Endothelial cell of umbilical vein (primary cell): ENCODE data around the gene SEPTIN14.

Source experiments
- CTCF ChIP-seq, 2 donors: IDR thresholded peaks; 1 replicate in 1 of 2; 2 replicates in 1 of 2; pipeline ENCODE4 v1.5.1; 2011; ENCODE audit warnings: low read length in 2 of 2, mild to moderate bottlenecking in 2 of 2, moderate library complexity in 2 of 2, control low read depth in 1 of 2, inconsistent platforms in 1 of 2, low read depth in 1 of 2; ENCODE audit not compliant: insufficient read depth in 1 of 2; ENCODE audit errors: extremely low read depth in 1 of 2
- EZH2 ChIP-seq: IDR thresholded peaks from 2 replicates; pipeline ENCODE4 v1.6.1; 2012; ENCODE audit warnings: borderline replicate concordance, low read depth, mild to moderate bottlenecking, moderate library complexity, low read length, inconsistent platforms; ENCODE audit not compliant: severe bottlenecking
- GATA2 ChIP-seq: IDR thresholded peaks from 2 replicates; pipeline ENCODE4 v1.7.0; 2011; ENCODE audit warnings: low read depth, mild to moderate bottlenecking, moderate library complexity, mixed read lengths, low read length; ENCODE audit not compliant: insufficient read length, insufficient read depth
- JUN ChIP-seq: IDR thresholded peaks from 2 replicates; pipeline ENCODE4 v1.6.1; 2011; ENCODE audit warnings: borderline replicate concordance, low read depth; ENCODE audit not compliant: insufficient read length, insufficient read depth
- MAX ChIP-seq: IDR thresholded peaks from 2 replicates; pipeline ENCODE4 v1.6.1; 2011; ENCODE audit not compliant: insufficient read depth, insufficient read length
- MYC ChIP-seq: IDR thresholded peaks from one replicate; pipeline ENCODE4 v1.6.1; 2011; ENCODE audit warnings: mild to moderate bottlenecking, low read depth, low read length
- POLR2A ChIP-seq: IDR thresholded peaks from 2 replicates; pipeline ENCODE4 v1.6.1; 2012; ENCODE audit warnings: low read depth, mild to moderate bottlenecking, control low read depth, low read length
- POLR2AphosphoS5 ChIP-seq: IDR thresholded peaks from 2 replicates; pipeline ENCODE4 v1.6.1; 2012; ENCODE audit warnings: low read depth, mild to moderate bottlenecking, control low read depth, low read length, moderate library complexity; ENCODE audit not compliant: insufficient read depth

GRCh38 chr7:55903985-55904759 lies 41.6 kb upstream of the SEPTIN14 start:
- TF ChIP-seq CTCF (IDR thresholded peaks at IDR 0.05; ENCODE audit: extremely low read depth in 1 of 2, insufficient read depth in 1 of 2, low read depth in 1 of 2, low read length in 2 of 2) = no peak
- no peak for TF ChIP-seq POLR2A
- no peak for TF ChIP-seq POLR2AphosphoS5
- TF ChIP-seq JUN = no peak
- TF ChIP-seq EZH2 = no peak
- no peak for TF ChIP-seq MYC
- no peak for TF ChIP-seq MAX
- no peak for TF ChIP-seq GATA2
